HG02840 (cell line): ENCODE results near the gene HERC2.

Experiments used
- ATAC-seq: cut with Tn5 transposase; IDR thresholded peaks from one replicate; pipeline ENCODE4 v1.9.1; 2021; ENCODE audit warnings: mild to moderate bottlenecking, moderate library complexity, moderate number of reproducible peaks; ENCODE audit not compliant: unreplicated experiment, low FRiP score

Gene HERC2

GRCh38 chr15:28075573-28075972, 246.4 kb downstream of the HERC2 start:
- no peak for ATAC-seq

GRCh38 chr15:28068930-28069329, 253.0 kb downstream of the HERC2 start:
- no peak for ATAC-seq

GRCh38 chr15:28066231-28066630, 255.7 kb downstream of the HERC2 start:
- no peak for ATAC-seq
